Measurements from ENCODE around the gene IP6K2.

The IP6K2 gene

DNA sequence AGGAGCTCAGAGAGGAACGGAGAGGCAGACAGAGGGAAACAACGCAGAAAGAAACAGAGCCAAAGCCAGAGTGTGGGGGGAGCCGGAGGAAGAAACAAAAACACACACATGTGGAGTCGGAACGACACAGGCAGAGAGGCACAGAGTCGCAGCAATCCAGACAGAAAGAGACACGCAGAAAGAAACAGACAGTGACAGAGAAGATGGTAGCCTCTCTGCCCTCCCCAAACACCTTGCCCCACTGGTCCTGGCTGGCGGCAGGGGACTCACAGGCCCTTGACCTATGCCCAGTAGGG lies 33.0 kb downstream of the IP6K2 start:
- no peak for DNase-seq (ENCODE audit: low read depth)
- TF ChIP-seq, protein P1, sequence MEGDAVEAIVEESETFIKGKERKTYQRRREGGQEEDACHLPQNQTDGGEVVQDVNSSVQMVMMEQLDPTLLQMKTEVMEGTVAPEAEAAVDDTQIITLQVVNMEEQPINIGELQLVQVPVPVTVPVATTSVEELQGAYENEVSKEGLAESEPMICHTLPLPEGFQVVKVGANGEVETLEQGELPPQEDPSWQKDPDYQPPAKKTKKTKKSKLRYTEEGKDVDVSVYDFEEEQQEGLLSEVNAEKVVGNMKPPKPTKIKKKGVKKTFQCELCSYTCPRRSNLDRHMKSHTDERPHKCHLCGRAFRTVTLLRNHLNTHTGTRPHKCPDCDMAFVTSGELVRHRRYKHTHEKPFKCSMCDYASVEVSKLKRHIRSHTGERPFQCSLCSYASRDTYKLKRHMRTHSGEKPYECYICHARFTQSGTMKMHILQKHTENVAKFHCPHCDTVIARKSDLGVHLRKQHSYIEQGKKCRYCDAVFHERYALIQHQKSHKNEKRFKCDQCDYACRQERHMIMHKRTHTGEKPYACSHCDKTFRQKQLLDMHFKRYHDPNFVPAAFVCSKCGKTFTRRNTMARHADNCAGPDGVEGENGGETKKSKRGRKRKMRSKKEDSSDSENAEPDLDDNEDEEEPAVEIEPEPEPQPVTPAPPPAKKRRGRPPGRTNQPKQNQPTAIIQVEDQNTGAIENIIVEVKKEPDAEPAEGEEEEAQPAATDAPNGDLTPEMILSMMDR (IDR thresholded peaks at IDR 0.05; ENCODE audit: low read depth, low read length, missing control alignments) = no peak
- peak overlapping the region; percentile 97 for H3K4me3 ChIP-seq (ENCODE audit: low read depth, low read length)

DNA sequence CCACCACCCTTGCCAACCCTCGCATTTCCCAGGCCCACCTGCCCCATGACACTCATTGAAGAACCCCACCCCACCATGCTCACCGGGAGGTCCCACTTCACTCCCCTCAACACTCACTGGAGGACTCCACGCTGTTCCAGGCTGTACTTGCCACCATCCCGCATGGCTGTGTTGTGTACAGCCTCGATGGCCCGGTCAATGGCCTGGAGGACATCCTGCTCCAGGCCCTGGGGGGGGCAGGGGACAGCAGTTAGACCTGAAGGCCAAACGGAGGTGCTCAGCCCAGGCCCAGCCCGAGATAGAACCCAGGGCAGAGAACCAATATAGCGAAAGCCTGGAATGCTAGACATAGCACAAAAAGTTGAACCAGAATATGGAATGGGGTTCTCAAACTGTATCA lies 34.2 kb downstream of the IP6K2 start:
- TF ChIP-seq, protein P1 (IDR thresholded peaks at IDR 0.05; ENCODE audit: low read depth, low read length, missing control alignments) = no peak
- no peak overlapping the region for H3K4me3 ChIP-seq (ENCODE audit: low read depth, low read length)
- no peak for DNase-seq (ENCODE audit: low read depth)

DNA sequence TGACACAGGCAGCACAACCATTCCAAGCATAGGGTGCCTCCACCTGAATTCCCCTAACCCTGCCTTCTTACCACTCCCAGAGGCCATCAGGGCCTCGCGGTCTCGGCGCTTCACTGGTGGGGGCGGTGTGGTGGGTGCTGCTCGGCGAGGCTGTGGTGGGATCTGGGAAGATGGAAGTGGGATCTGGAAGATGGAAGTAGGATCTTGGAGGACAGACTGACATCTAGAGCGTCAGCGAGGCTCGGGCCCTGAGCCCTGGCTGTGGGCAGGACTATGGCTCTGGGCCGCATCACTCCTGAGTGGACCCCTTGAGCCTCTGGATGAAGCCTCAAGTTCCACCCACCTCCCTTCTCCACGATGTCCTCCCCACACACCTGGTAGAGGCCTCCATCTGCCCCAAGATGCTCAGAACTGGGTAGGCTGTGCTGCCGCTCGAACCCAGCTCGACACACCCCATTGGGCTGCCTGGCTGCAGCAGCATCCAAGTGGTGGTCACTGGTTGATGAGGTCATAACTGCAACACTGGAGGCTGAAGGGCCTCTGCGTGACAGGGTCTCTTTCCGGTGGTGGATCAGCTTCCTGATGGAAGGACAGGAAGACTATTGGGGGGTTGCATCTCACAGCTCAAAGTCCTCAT lies 34.9 kb downstream of the IP6K2 start:
- no peak overlapping the region for H3K4me3 ChIP-seq (ENCODE audit: low read depth, low read length)
- TF ChIP-seq, protein P1 (IDR thresholded peaks at IDR 0.05; ENCODE audit: low read depth, low read length, missing control alignments) = no peak

DNA sequence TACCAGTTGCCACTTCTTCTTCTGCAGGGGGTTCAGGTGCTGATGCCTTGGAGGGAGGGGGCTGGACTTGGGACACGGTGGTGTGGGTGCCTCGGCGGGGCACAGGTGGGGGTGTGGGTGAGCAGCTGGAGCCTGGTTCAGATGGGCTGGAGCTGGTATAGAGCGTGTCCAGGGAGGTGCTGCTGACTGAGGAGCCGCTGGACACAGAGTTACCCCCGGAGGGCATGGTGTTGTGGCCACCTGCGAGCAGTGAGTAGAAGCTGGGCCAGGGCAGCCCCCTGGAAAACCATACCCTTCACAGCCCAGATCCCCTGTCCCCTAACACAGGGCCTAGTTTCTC lies 35.5 kb downstream of the IP6K2 start:
- DNase-seq (ENCODE audit: low read depth) = no peak
- H3K4me3 ChIP-seq (ENCODE audit: low read depth, low read length) = no peak overlapping the region
- TF ChIP-seq, protein P1 (IDR thresholded peaks at IDR 0.05; ENCODE audit: low read depth, low read length, missing control alignments) = no peak

More for the DNA sequence above, 34.9 kb downstream of the IP6K2 start:
- DNase-seq (ENCODE audit: low read depth) = no peak

DNA sequence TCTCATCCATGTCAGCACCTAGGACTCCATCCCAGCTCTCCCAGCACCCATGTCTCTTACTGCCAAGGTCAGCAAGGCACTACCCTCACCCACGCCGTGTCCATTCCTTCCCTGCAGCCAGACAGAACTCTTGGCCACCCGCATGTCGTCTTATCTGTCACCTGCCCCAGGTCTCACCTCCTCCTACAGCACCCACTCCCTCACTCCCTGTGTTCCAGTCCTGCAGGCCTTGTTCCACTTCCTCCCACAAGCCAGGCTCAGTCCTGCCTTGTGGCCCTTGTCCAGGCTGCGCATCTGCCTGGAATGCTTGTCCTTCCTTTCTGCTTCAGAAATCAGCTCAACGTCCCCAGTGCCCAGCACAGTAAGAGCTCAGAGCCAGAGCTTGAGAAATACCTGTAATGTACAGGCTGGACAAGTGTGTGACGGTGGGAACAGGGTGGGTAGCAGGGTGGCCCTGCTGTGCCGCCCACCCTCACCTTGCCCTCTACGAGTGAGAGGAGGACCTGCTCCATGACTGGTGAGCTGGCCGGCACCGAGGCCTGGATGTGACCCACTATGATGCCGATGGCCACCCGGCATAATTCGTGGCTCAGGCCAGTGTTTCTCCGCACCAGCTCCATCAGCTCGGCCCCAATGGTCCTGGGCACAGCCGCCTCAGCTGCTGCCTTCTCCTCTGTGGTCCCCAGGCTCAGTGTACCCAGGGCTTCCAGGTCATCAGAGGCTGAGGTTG lies 36.0 kb downstream of the IP6K2 start:
- TF ChIP-seq, protein P1 (IDR thresholded peaks at IDR 0.05; ENCODE audit: low read depth, low read length, missing control alignments) = no peak
- H3K4me3 ChIP-seq (ENCODE audit: low read depth, low read length) = no peak overlapping the region
- no peak for DNase-seq (ENCODE audit: low read depth)

DNA sequence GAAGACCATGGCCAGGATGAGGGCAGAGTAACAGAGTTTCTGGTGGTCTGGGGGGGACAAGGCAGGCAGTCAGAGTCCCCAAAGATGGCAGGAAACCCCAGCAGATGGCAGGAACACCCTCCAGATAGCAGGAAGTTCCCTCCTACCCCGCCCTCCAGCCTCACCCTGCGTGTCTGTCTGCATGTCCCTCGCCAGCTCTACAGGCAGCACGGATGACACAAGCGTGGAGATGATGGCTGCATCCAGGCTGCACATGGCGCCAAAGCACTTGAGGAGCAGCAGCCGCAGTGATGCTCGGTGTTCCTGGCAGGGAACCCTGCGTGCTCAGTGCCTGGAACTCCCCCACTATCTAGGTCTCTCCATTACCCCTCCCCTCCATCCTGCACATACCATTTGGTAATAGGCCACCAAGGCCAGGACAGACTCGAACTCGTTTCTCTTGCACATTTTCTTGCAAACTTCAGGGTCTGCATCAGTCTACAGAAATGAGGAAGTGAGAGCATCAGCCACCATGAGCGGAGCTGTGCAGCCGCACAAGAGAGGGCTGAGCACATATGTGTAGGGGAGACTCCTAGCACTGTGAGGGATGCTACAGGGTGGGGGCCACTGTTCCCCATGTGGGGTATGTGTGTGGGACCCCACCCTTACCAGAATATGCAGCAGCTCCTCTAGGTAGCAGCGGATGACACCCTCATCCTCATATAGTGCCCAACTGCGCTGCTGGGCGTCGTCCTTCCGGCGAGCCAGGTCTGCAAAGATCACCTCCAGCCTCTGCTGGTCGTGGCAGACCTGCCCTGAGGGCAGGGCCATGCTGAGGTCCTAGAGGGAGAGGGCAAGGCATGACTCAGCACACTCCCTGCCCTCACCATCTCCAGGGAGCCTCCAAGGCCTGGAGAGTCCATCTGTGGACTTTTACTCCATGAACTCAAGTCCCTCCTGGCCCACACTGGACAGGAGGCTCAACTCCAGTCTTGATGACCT lies 37.3 kb downstream of the IP6K2 start:
- no peak overlapping the region for H3K4me3 ChIP-seq (ENCODE audit: low read depth, low read length)
- TF ChIP-seq, protein P1 (IDR thresholded peaks at IDR 0.05; ENCODE audit: low read depth, low read length, missing control alignments) = no peak
- DNase-seq (ENCODE audit: low read depth) = no peak
